ENCODE data around the gene HPCAL1. TPM values are rescaled to one million over a fixed set of nuclear protein-coding genes. Genes with fewer than 3 reads are reported as not detected.

Gene HPCAL1
- polyA plus RNA-seq, 1 donor from 2014 or later = 63.4 TPM

GRCh38 chr2:10286216-10287037 lies 16.3 kb upstream of the HPCAL1 start:
- H3K79me2 ChIP-seq (replicated peaks; ENCODE audit: insufficient read depth, low read length) = no peaks in the 10 kb centered on the region
- no peaks in the 10 kb centered on the region for H3K27me3 ChIP-seq (ENCODE audit: insufficient read depth, low read depth, low read length)
- H2AFZ ChIP-seq (ENCODE audit: low read depth, low read length) = no peak overlapping the region
- no peaks in the 10 kb centered on the region for H3K9me3 ChIP-seq (ENCODE audit: low read length)
- H3K9ac ChIP-seq (ENCODE audit: low read length) = no peak overlapping the region
- H3K4me2 ChIP-seq (ENCODE audit: low read length) = no peak overlapping the region
- H3K4me3 ChIP-seq (ENCODE audit: low read length) = no peak overlapping the region
- H3F3A ChIP-seq (ENCODE audit: insufficient read depth, low read length, poor library complexity, severe bottlenecking) = no peaks in the 10 kb centered on the region
- no peaks in the 10 kb centered on the region for H3K36me3 ChIP-seq (ENCODE audit: insufficient read depth, low read length)
- no peak overlapping the region for H3K27ac ChIP-seq (ENCODE audit: low read length)
- no peaks in the 10 kb centered on the region for H3K9me2 ChIP-seq (ENCODE audit: insufficient read depth, low read length)
- TF ChIP-seq SMC3 (conservative IDR thresholded peaks at IDR 0.05; ENCODE audit: poor library complexity) (no peak), EP300 (conservative IDR thresholded peaks at IDR 0.05; ENCODE audit: poor library complexity, severe bottlenecking) (no peak), EZH2 (IDR thresholded peaks at IDR 0.05; ENCODE audit: borderline replicate concordance, insufficient read depth, low read length, poor library complexity, severe bottlenecking) (no peak), POLR2AphosphoS5 (IDR thresholded peaks at IDR 0.05) (no peak), CTCF (IDR thresholded peaks at IDR 0.05; ENCODE audit: poor library complexity, severe bottlenecking) (no peak), REST (IDR thresholded peaks at IDR 0.05; ENCODE audit: borderline replicate concordance) (no peak), TAF1 (IDR thresholded peaks at IDR 0.05; ENCODE audit: low read depth) (no peak), RAD21 (conservative IDR thresholded peaks at IDR 0.05) (no peak), MXI1 (conservative IDR thresholded peaks at IDR 0.05; ENCODE audit: poor library complexity, severe bottlenecking) (no peak)
- no peaks in the 10 kb centered on the region for H4K20me1 ChIP-seq (ENCODE audit: insufficient read depth)

- H3K9me3 ChIP-seq (ENCODE audit: low read length) = no peaks in the 10 kb centered on the region
- TF ChIP-seq POLR2AphosphoS5 (IDR thresholded peaks at IDR 0.05) = no peak
- no peak for TF ChIP-seq EP300 (conservative IDR thresholded peaks at IDR 0.05; ENCODE audit: poor library complexity, severe bottlenecking)
- TF ChIP-seq MXI1 (conservative IDR thresholded peaks at IDR 0.05; ENCODE audit: poor library complexity, severe bottlenecking) = no peak
- TF ChIP-seq REST (IDR thresholded peaks at IDR 0.05; ENCODE audit: borderline replicate concordance) = no peak
- TF ChIP-seq EZH2 (IDR thresholded peaks at IDR 0.05; ENCODE audit: borderline replicate concordance, insufficient read depth, low read length, poor library complexity, severe bottlenecking) = no peak
- no peak for TF ChIP-seq CTCF (IDR thresholded peaks at IDR 0.05; ENCODE audit: poor library complexity, severe bottlenecking)
- TF ChIP-seq RAD21 (conservative IDR thresholded peaks at IDR 0.05) = no peak
- H4K20me1 ChIP-seq (ENCODE audit: insufficient read depth) = no peaks in the 10 kb centered on the region
- H3K27me3 ChIP-seq (ENCODE audit: insufficient read depth, low read depth, low read length) = no peaks in the 10 kb centered on the region
- H3K79me2 ChIP-seq (replicated peaks; ENCODE audit: insufficient read depth, low read length) = no peaks in the 10 kb centered on the region
- H3F3A ChIP-seq (ENCODE audit: insufficient read depth, low read length, poor library complexity, severe bottlenecking) = no peaks in the 10 kb centered on the region
- no peak overlapping the region for H3K9ac ChIP-seq (ENCODE audit: low read length)
- no peaks in the 10 kb centered on the region for H3K9me2 ChIP-seq (ENCODE audit: insufficient read depth, low read length)
- H3K27ac ChIP-seq (ENCODE audit: low read length) = no peak overlapping the region
- no peaks in the 10 kb centered on the region for H3K36me3 ChIP-seq (ENCODE audit: insufficient read depth, low read length)
- no peak overlapping the region for H3K4me3 ChIP-seq (ENCODE audit: low read length)
- no peak overlapping the region for H3K4me2 ChIP-seq (ENCODE audit: low read length)
- no peak overlapping the region for H2AFZ ChIP-seq (ENCODE audit: low read depth, low read length)
Observed at GRCh38 chr2:10287761-10288160, 14.9 kb upstream of the HPCAL1 start.
